GM19328 (cell line): ENCODE data around the gene CAMKMT.

Experiments
- ATAC-seq: cut with Tn5 transposase; IDR thresholded peaks from one replicate; pipeline ENCODE4 v1.9.1; 2021; ENCODE audit warnings: mild to moderate bottlenecking, moderate library complexity; ENCODE audit not compliant: unreplicated experiment

CAMKMT gene

DNA sequence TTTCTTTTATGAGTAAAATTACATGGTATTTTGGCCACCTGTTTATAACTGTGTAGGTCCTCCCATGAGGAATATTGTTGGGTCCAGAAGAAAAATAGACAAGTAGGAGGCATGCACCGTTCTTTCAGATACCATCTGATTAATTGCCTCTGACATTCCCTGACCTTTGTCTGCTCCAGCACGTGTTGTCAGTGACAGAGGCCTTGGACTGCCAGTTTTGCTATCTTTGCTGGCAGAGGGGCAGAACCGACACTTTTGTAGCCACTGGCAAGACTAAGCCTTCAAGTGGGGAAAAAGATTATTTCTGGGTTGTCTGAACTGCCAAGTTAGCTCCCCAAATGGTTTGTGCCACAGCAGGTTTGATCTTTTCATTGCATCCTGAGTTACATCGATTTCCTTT is 276.9 kb downstream of the CAMKMT start:
- no peak for ATAC-seq

DNA sequence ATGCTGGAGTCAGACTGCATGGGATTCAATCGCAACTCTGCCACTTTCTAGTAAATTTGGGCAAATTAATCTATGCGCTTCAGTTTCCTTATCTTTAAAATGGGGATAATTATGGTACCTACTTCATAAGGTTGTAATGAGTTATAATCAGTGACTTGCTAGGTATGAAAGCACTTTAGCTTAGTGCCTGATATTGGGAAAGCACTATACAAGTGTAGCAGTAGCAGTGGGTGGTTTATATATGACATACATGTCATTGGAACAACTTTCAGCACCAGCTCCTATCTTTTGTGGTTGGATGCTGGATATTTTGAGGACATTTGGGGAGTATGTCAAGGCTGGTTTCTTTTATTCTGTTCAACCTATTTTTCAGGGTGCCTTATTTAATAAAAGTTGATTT is 277.7 kb downstream of the CAMKMT start:
- no peak for ATAC-seq

DNA sequence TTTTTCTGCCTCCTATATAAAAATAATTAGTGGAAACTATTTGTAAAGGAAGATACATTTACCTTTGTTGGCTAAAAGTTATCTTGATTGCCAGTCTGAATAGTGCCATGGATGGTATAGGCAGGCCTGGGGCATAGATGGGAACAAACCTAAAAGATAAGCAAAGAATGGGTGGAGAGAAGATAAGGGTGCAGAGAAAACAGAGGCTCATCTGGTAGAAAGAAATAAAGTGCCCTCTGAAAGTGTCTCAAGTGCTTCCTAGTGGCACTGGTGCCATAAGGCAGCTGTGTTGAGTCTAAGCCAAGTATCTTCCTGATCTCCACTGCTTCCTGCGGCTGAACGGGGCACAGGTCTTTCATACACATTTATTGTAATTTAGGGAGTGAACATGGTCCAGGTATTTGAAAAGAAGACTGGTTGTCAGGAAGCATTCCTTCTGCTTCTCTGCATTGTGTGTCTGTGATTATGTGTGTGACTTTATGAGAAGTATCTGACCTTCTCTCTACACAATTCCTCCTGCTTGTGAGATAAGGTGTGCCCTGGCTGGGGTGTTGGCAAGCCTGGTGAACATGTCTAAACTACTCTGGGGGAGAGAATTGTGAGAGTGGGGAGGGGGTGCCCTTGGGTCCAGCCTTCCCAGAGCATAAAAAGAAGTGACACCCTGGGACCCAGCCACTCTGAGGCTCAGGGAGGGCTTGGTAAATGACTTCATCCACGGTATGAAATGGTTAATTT is 280.5 kb downstream of the CAMKMT start:
- ATAC-seq = no peak

DNA sequence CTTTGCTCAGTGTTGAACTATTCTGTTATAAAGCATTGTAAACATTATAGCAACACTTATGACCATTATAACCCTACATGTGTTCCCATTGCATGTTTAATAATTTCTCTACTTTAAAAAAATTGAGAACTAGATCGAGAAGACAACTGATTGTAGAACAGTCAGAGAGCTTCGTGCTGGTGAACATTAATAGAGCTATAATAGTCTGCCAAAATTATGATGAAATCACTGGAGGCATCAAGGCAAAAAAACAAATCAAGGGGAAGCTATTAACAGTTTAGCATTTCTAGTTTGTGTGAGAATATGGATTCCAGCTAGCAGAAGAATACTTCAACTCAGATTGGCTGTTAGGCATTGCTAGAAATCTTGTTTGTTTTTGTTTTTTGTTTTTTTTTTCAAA is 284.2 kb downstream of the CAMKMT start:
- ATAC-seq = no peak

DNA sequence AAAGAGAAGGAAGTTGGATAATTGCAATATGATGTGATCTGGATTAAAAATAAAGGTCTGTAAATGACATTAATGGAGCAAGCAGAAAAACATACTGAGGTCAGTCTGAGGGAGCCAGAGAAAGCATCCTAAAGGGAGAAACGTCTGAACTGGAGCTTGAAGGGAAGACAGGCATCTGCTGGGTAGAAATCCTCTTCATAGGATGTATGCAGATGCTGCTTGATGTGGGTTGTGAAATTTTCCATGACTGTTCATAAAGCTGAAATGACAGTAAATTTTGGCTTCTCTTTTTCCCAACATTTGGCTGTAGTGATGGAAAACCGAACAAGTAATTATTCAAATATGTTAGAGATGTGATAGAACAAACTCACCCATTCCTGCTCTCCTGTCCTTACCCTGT is 287.6 kb downstream of the CAMKMT start:
- no peak for ATAC-seq

DNA sequence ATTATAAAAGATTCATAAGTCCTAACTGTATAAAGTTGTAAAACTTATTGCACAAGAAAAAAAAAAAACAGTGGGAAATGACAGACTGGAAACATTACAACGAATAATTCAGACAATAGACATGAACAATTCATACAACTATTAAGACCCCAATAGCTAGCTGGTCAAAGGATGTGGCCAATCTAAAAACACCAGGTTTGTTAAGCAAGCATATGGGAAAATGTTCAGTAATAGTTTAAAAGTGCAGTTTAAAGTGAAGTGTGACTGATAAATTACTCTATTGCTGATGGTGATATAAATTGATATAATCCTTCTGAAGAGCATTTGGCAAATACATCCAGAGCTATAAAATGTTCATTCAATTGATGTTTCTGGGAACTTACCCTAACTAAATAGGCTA is 289.0 kb downstream of the CAMKMT start:
- ATAC-seq = no peak

DNA sequence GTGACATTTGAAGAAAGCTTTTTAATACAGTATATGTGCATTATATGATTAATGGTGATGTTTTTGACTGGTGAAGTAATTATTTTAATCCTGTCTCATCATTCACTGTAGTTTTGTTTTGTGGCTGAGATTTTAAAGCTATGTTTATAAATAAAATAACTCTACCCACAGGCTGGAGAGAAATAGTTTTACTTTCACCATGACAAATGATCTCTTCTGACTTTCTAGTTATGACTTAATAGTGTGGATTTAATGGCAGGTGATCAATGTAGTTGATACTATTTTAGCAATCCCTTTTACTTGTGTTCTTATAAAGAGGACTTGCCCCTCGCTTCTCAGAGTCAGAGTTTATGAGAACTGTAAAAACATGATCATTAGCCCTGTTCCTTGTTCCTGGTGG is 290.2 kb downstream of the CAMKMT start:
- no peak for ATAC-seq

DNA sequence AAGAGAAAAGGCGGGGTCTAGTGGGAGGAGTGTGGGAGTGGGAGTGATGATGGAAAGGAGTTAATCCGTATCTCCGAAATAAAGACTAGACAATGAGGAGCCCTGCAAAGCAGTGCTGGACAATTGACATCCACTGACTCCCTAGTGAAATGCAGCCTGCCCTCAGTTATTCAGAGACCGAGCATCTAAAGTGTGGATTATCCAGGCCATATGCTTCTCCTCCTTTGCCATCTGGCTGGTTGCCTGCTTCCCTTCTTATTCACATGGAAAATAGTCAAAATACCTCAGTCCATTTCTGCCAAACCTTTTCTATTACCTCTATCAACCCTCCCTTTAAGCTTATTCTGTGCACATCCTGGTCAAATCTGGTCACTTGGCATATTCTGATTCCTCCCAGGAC is 291.0 kb downstream of the CAMKMT start:
- ATAC-seq = no peak

DNA sequence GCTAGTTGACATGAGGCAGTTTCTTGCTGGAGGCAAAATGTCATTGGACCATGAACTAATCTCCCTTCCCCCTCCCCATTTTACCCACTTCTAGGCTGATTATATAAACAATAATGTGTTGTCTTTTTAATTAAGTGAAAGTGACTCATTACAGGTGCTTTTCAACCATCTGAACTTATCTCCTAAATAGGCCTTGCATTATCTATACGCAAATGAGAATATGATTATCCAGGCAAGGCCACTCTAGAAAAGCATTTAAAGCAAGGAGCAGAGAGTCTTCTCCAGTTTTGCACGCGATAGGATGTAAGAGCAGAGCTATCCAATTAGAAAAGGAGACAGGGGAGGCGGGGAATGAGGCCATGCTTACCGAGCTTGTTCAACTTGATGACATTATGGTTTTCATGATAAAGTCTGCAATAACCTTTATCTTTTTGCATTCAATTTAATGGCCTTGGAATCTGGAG is 293.7 kb downstream of the CAMKMT start:
- no peak for ATAC-seq

DNA sequence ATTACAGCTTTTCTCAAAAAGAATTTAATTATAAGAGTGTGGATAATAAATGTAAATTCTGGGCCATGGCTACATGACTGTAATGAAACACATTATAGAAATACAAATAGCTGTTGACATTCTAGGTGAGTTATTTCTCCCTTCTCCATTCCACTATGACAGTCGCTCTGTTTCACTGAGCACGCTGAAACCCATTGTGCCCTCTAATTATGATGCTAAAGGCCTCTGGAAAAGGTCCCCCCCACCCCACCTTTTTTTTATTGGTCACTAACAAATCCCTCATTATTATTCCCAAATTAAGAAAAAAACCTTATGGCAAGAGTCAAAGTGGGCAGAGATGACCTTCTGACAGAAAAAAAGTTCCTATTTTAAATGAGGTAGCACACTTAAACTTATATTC is 294.7 kb downstream of the CAMKMT start:
- ATAC-seq = no peak

DNA sequence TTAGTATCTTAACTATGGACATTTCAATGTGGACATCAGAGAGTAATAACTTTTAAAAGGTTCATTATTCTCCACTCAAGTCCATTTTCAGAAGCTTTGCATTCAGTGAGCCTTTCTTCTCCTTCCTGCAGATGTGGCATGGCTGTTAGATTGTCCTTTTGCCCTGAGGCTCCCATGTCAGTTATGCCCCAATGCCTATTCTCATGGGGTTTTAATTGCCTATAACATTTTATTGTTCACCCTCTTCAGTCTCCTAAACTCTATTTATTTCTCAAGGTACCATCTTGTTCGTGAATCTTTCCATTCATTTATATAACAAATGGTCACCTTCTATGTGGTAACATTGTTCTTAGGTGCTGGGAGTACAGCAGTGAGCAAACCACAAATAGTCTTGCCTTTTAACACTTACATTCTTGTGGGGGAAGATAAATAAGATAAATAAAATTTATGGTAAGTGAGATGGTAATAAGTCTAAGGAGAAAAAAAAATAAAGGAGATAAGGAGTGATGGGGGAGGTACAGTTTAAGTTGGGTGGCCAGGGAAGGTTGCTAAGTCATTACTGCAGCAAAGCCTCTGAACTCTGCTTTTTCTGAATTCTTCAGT is 301.8 kb downstream of the CAMKMT start:
- no peak for ATAC-seq

DNA sequence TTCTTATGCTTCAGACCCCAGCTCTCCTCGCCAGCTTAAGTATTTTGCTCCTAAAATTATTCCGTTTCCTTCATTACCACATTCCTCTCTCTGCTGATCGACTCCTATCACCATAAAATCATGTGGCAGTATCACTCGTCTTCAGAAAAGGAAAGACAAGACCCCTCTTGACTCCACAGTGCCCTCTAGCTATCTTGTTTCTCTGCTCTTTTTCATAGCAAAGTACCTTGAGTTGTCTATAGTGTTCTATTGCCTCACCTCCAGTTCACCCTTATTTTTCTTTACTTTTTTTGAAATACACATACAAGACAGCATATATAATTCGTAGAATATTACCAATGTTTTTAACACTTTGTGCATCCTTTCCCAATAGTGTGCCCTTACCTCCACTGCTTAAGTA is 306.6 kb downstream of the CAMKMT start:
- ATAC-seq = no peak

DNA sequence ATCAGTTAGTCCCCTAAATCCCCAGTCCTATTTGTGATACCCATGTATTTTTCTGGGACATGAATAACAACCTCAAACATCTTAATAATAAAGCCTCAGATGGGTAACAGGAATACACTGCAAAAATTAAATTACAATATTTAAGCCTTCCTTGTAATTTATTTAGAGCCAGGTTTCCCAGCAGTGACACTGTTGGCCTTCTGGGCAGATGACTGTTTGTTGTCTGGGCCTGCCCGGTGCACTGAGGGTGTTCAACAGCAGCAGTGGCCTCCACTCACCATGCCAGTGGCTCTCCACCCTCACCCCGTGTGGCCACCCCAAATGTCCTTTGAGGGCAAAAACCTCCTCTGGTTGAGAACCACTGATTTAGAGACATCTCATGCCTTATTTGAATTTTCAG is 309.5 kb downstream of the CAMKMT start:
- no peak for ATAC-seq

DNA sequence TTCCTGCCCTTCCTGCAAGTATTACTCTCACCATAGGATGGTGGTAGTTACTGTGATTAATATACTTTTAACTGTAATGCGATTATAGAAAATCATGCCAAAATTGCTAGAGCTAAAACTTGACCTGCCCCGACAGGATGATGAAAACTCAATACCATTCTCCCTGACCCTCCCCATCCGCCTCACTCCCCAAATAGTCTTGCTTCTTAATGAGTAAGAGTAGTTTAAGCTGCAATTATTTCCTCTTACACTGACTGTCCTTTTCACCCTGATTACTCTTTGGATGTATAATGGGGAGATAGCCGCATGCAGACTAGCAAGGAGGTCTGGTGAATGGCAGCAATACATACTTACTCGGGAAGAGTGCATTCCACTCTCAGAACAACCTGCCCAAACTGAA is 310.2 kb downstream of the CAMKMT start:
- ATAC-seq = no peak

DNA sequence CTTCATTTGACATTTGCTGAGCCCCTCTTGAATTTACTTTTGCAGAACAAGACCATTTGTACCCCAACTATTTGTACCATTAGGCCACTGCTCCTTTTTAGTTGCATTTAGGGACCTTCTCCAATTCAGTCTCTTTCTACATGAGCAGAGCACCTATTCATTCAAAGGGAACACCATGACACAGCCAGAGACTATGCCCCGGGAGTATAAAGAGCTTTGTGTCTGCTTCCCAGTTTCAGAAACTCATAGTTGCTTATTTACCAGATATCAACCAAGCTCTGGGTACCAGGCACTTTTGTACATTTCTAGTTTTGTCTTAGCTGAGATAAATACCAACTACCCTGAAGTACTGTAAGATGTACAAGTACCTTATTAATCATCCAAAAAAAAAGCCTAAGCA is 310.7 kb downstream of the CAMKMT start:
- ATAC-seq = no peak

DNA sequence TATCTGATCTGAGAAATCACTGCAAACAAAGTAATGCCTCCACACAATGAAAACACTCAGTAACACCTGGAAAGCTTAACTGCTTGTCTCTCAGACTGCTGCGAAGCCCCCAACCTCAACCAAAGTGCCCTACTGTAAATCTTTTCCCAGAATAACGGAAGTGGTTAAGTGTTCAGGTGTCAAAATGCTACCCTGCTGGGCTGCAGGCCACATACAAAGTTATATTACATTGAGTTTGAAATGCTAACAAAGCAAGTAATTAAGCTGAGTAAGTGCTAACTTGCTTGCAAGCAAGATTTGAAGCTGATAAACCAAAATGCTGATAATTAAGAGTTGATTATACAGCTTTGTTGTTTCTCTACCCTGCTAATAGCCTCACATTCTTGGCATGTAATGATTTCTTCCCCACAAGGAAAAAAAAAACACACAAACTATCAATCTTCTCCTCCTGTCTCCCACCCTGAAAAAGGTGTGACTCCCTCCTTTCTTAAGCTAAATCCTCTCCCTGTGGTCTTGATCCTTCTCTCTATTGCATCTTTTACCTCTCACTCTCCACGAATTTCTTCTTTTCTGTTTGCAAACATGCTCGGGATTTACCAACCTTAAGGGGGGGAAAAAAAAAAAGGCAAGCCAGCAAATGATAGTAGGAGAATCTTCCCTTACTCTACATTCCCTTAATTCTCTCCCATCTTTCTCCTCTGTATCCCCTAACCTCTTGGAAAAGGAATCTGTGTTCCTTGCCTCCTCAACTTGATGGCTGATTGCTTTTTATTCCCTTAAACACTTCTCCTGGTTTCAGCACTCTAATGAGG is 312.9 kb downstream of the CAMKMT start:
- ATAC-seq = no peak

DNA sequence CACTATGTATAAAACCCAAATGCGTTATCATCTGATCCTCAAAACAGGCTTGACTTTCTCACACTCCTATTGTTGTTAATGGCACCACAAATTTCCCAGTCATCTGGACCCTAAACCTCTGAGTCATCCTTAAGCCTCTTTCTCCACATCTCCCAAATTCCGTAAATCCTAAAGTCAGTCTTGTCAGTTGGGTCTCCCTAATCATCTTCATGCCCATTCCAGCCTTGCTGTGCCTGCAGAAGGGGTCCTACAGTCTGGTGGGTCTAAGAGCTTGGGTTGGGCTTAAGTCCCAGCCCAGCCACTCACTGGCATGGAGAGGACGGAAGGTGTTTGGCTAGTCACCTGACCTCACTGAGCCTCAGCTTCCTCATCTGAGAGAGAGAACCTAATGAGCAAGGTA is 314.6 kb downstream of the CAMKMT start:
- no peak for ATAC-seq

DNA sequence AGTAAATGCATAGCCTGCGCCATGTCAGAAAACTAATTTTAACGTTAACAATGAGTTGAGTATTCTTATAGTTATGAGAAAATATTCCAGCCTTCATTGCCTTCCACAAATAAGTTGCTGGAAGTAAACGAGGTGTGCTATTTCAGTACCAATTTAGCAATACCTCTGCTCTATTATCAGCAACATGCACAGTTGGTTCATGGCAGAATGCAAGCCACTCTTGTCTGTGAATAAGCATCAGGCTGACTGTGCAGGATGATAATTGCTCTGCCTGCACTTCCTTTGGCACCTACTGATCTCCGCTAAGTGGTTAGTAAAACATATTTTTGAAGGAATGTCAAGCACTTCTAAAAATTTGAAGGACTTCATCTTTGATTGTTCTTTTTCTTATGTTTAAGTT is 317.8 kb downstream of the CAMKMT start:
- no peak for ATAC-seq

DNA sequence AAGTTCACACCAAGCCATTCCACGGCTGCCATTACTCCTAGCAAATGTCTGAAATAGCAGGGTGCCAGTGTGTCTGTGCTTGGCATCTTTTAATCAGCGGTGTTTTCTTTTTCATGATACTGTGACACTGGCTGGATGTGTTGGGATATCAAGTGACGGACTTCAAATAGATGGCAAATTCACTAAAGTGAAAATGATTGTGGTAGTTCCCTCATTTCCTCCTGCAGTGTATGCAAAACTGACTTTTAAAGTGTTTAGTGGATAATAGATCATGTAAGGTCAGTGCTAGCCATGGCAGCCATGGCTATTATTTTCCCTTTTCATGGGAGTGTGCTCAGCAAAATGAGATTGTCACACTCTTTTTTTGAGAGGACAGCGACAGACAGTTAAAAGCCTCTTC is 318.2 kb downstream of the CAMKMT start:
- no peak for ATAC-seq

DNA sequence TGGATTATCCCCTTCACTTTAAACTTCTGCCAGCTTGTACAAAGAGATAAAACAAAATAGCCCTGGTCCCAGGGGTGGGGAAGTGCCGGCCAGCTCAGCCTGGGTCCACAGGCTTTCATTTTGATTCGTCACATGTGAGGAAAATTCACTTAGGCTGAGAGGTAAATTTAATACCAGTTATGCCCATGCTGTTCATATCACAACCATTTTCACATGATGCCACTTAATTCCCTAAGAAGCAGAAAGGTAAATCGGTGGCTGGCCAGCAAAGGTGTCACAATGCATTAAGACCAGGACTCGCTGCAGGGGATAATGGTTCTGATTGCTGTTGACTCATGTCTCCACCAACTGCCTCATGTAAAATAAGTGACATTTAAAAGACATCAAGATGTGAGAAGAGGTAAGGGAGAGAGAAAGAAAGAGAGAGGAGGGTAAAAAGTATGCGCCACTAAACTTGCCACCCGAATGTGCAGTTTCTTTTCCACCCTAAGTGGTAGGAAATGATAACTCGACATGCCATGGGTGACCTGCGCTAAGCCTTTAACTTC is 318.8 kb downstream of the CAMKMT start:
- no peak for ATAC-seq

DNA sequence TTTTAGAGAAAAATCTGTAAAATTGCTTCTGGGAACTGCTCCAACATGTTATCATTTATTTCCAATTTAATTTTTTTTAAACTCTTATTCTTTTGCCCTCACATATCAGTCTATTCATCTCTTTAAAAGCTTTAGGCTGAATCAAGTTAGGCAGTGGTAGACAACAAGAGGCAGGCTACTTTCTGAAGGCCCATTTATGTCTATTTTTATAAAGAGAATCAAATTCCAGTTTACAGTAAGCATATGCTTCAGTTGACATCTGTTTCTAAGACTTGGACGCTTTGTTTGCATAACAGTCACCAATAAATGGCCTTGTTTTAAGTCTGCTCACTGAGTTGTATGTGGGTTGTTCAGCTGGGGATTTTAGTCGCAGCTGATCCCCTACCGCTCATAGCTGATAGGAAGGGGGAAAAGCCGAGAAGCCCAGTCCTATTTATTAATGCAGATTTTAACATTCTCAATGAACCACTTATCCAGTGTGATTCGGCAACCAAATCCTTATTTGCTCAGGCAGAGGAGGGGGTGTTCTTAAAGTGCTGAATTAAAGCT is 319.3 kb downstream of the CAMKMT start:
- ATAC-seq = no peak
